IMR-90 (cell line): Measurements from ENCODE around the gene DOC2B. TPM values are rescaled to one million over a fixed set of nuclear protein-coding genes. Genes with fewer than 3 reads are reported as not detected.

Experiments used
- ATAC-seq: fragments of 200-7000 bp; cut with Tn5 transposase; 2 replicates; pipeline ENCODE4 v1.9.1; 2020; ENCODE audit warnings: low read depth, mild to moderate bottlenecking, moderate library complexity
- BruUV-seq: library from RNA; stranded (reverse); fragments of 400-500 nt; replicated peaks from 2 replicates; lab custom pipeline; 2021; lab: Mats Ljungman, UMichigan
- CTCF ChIA-PET: fragments of 300-600 bp; formaldehyde crosslinking; extraction: SDS; loops from one replicate; lab custom pipeline; 2021; ENCODE audit warnings: antibody characterized with exemption; lab: Yijun Ruan, JAX
- POLR2A ChIA-PET: fragments of 300-600 bp; sonication (Branson Sonifier 250); formaldehyde crosslinking; loops from one replicate; lab custom pipeline; 2022; ENCODE audit warnings: antibody characterized with exemption; ENCODE audit not compliant: unreplicated experiment; lab: Charles Lee
- DNase-seq: peaks from one replicate; pipeline ENCODE4 v3.0.0; 2013
- H2AFZ ChIP-seq: replicated peaks from 2 replicates; pipeline ENCODE3; 2013; ENCODE audit warnings: low read length, mild to moderate bottlenecking; ENCODE audit not compliant: poor library complexity
- H2AK5ac ChIP-seq: 2 replicates; pipeline ENCODE4 v1.6.1; 2013; ENCODE audit warnings: low read depth, low read length, inconsistent platforms
- H2AK9ac ChIP-seq: replicated peaks from 2 replicates; pipeline ENCODE3; 2013; ENCODE audit warnings: mild to moderate bottlenecking, low read depth, low read length, moderate library complexity; ENCODE audit not compliant: poor library complexity
- H2BK120ac ChIP-seq: 2 replicates; pipeline ENCODE4 v1.6.1; 2013; ENCODE audit warnings: low read depth, low read length, inconsistent platforms
- H2BK15ac ChIP-seq: 3 replicates; pipeline ENCODE4 v1.6.1; 2013; ENCODE audit warnings: low read depth, low read length, inconsistent platforms
- H2BK20ac ChIP-seq: 2 replicates; pipeline ENCODE4 v1.6.1; 2013; ENCODE audit warnings: low read depth, mild to moderate bottlenecking, inconsistent platforms, low read length, moderate library complexity
- H2BK5ac ChIP-seq: 2 replicates; pipeline ENCODE4 v1.6.1; 2013; ENCODE audit warnings: mild to moderate bottlenecking, low read depth, low read length, inconsistent platforms; ENCODE audit not compliant: poor library complexity, severe bottlenecking
- H3K14ac ChIP-seq: replicated peaks from 2 replicates; pipeline ENCODE4 v1.6.1; 2013; ENCODE audit warnings: low read depth, low read length, inconsistent platforms
- H3K18ac ChIP-seq: 2 replicates; pipeline ENCODE4 v1.6.1; 2013; ENCODE audit warnings: low read depth, low read length, control low read depth
- H3K23ac ChIP-seq: 2 replicates; pipeline ENCODE4 v1.6.1; 2013; ENCODE audit warnings: low read depth, low read length, inconsistent platforms
- H3K27ac ChIP-seq: 2 replicates; pipeline ENCODE4 v1.5.1; 2013; ENCODE audit warnings: mild to moderate bottlenecking, control low read depth, low read length; ENCODE audit not compliant: insufficient read depth
- H3K27me3 ChIP-seq: 2 replicates; pipeline ENCODE4 v1.6.1; 2013; ENCODE audit warnings: low read length; ENCODE audit not compliant: control insufficient read depth, insufficient read depth
- H3K36me3 ChIP-seq: 2 replicates; pipeline ENCODE4 v1.6.1; 2013; ENCODE audit warnings: low read length, mixed read lengths; ENCODE audit not compliant: control insufficient read depth, insufficient read depth
- H3K4ac ChIP-seq: 2 replicates; pipeline ENCODE4 v1.6.1; 2013; ENCODE audit warnings: low read depth, low read length, inconsistent platforms
- H3K4me1 ChIP-seq: 2 replicates; pipeline ENCODE4 v1.6.1; 2013; ENCODE audit warnings: low read length, mixed read lengths; ENCODE audit not compliant: control insufficient read depth, insufficient read depth
- H3K4me2 ChIP-seq: 2 replicates; pipeline ENCODE4 v1.6.1; 2013; ENCODE audit warnings: low read depth, mild to moderate bottlenecking, control low read depth, low read length, moderate library complexity
- H3K4me3 ChIP-seq: 2 replicates; pipeline ENCODE4 v1.5.1; 2013; ENCODE audit warnings: low read depth, mild to moderate bottlenecking, control low read depth, low read length, moderate library complexity; ENCODE audit not compliant: insufficient read depth
- H3K56ac ChIP-seq: 2 replicates; pipeline ENCODE4 v1.6.1; 2013; ENCODE audit warnings: low read length, inconsistent platforms; ENCODE audit not compliant: insufficient read depth; ENCODE audit errors: extremely low read depth
- H3K79me1 ChIP-seq, 2 experiments: 2 replicates each; pipeline ENCODE4 v1.6.1; 2013; ENCODE audit warnings: low read length in 2 of 2, inconsistent platforms in 1 of 2, low read depth in 1 of 2
- H3K9ac ChIP-seq: 2 replicates; pipeline ENCODE4 v1.6.1; 2013; ENCODE audit warnings: low read depth, low read length, control low read depth
- H3K9me1 ChIP-seq: 2 replicates; pipeline ENCODE4 v1.6.1; 2013; ENCODE audit warnings: low read length, inconsistent platforms; ENCODE audit not compliant: insufficient read depth
- H3K9me3 ChIP-seq: 2 replicates; pipeline ENCODE4 v1.6.1; 2013; ENCODE audit warnings: low read length; ENCODE audit not compliant: control insufficient read depth, insufficient read depth
- H4K20me1 ChIP-seq: 2 replicates; pipeline ENCODE4 v1.6.1; 2013; ENCODE audit warnings: low read length, inconsistent platforms; ENCODE audit not compliant: insufficient read depth
- H4K5ac ChIP-seq: 2 replicates; pipeline ENCODE4 v1.6.1; 2013; ENCODE audit warnings: mild to moderate bottlenecking, low read depth, low read length, control low read depth
- H4K8ac ChIP-seq, 2 experiments: 2 replicates each; pipeline ENCODE4 v1.6.1; 2013; ENCODE audit warnings: low read depth in 2 of 2, low read length in 2 of 2, control low read depth in 1 of 2, inconsistent platforms in 1 of 2
- H4K91ac ChIP-seq: 2 replicates; pipeline ENCODE4 v1.6.1; 2013; ENCODE audit warnings: low read depth, low read length, inconsistent platforms; ENCODE audit not compliant: insufficient read depth
- BHLHE40 ChIP-seq: fragments of 150-350 bp; IDR thresholded peaks from 2 replicates; pipeline ENCODE4 v1.6.1; 2016; ENCODE audit warnings: mild to moderate bottlenecking, low read depth, low read length
- CHD1 ChIP-seq: IDR thresholded peaks from 2 replicates; pipeline ENCODE4 v1.6.1; 2012; ENCODE audit warnings: low read depth, low read length, improper control_type of control experiment
- FOS ChIP-seq: fragments of 150-350 bp; IDR thresholded peaks from 2 replicates; pipeline ENCODE4 v1.6.1; 2016; ENCODE audit warnings: low read depth, low read length
- MAFK ChIP-seq: IDR thresholded peaks from 2 replicates; pipeline ENCODE4 v1.6.1; 2012; ENCODE audit warnings: low read depth, low read length, improper control_type of control experiment
- MAZ ChIP-seq: IDR thresholded peaks from 2 replicates; pipeline ENCODE4 v1.6.1; 2012; ENCODE audit warnings: low read depth, mild to moderate bottlenecking, low read length, improper control_type of control experiment, moderate library complexity, borderline replicate concordance
- MXI1 ChIP-seq: IDR thresholded peaks from 2 replicates; pipeline ENCODE4 v1.6.1; 2012; ENCODE audit warnings: low read depth, mild to moderate bottlenecking, low read length, moderate library complexity, borderline replicate concordance
- NFE2L2 ChIP-seq: fragments of 150-350 bp; IDR thresholded peaks from 2 replicates; pipeline ENCODE4 v1.6.1; 2016; ENCODE audit warnings: low read depth, mild to moderate bottlenecking, low read length
- POLR2A ChIP-seq: IDR thresholded peaks from 2 replicates; pipeline ENCODE4 v1.6.1; 2012; ENCODE audit warnings: mild to moderate bottlenecking, low read depth, low read length
- RAD21 ChIP-seq: IDR thresholded peaks from 2 replicates; pipeline ENCODE4 v1.6.1; 2012; ENCODE audit warnings: low read length, improper control_type of control experiment
- RFX5 ChIP-seq: IDR thresholded peaks from 2 replicates; pipeline ENCODE4 v1.8.0; 2012; ENCODE audit warnings: low read depth, mild to moderate bottlenecking, low read length, moderate library complexity
- WGBS, 2 experiments: methylation state at CpG; one replicate each; pipeline versions ENCODE4 v1.1.5 to v1.1.7; 2013; ENCODE audit warnings: missing lambda C conversion rate in 2 of 2; ENCODE audit not compliant: insufficient read length in 1 of 2; ENCODE audit errors: extremely low coverage in 2 of 2; 5-methylcytosine and 5-hydroxymethylcytosine counted together
- dilution Hi-C: fragments of 300-500 bp; cut with HindIII; formaldehyde crosslinking; loops from one replicate; pipeline ENCODE4 v1.14.3; 2018; ENCODE audit warnings: low sequenced_read_pairs; ENCODE audit not compliant: unreplicated experiment
- in situ Hi-C: fragments of 300-500 bp; cut with MboI; formaldehyde crosslinking; loops from 3 replicates; pipeline ENCODE4 v1.14.3; 2019; ENCODE audit warnings: low sequenced_read_pairs, inconsistent platforms, mixed read lengths
- intact Hi-C: fragments of 100-400 bp; cut with micrococcal nuclease; formaldehyde crosslinking; loops from 2 replicates; pipeline ENCODE4 v1.10.0; 2022
- polyA plus RNA-seq, 3 experiments: library from polyadenylated mRNA; depleted of rRNA; stranded (reverse); fragments of >200 nt; gene quantifications; 2 replicates each; pipeline ENCODE4 v1.2.3, GENCODE V29; 2012; ENCODE audit warnings: low replicate concordance in 1 of 3
- total RNA-seq: library from RNA; depleted of rRNA; stranded (reverse); fragments of >200 nt; gene quantifications from 2 replicates; pipeline ENCODE4 v1.2.3, GENCODE V29; 2012
- TF ChIP-seq, protein P1 (sequence below): conservative IDR thresholded peaks from 2 replicates; pipeline ENCODE4 v1.5.1; 2012; ENCODE audit warnings: mild to moderate bottlenecking, low read depth, low read length, improper control_type of control experiment

Gene DOC2B
- total and polyA plus RNA-seq, 2 of the 4 experiments (the other 2 are of a cell fraction), result not detected

DNA sequence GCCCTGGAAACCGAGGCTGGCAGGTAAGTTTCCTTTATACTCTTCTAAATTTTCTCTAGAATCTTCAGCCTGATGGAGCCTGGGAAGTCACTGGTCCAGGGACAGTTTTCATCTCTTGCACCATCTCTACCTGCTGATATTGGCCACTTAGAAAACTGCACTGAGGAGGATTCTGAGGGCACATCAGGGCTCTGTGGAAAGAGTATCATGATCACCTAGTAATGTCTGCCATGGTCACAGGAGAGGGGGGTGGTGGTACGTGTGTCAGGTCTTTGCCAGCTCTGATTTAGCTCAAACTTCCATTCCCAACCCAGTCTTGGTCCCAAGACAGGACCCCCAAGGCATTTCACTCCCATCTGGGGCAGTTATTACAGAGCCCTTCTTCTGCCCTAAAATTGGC, 35.2 kb upstream of the DOC2B start:
- Histone ChIP-seq H4K20me1 (no peaks in the 10 kb centered on the region), H3K14ac (no peak overlapping the region)

More for the DNA sequence above, 35.2 kb upstream of the DOC2B start:
- Histone ChIP-seq H3K9me3 (no peaks in the 10 kb centered on the region), H4K91ac (no peak overlapping the region), H3K27ac (no peak overlapping the region), H2BK20ac (no peak overlapping the region), H2AK9ac (no peak overlapping the region), H3K23ac (no peak overlapping the region), H3K79me1 (no peaks in the 10 kb centered on the region), H4K8ac (no peak overlapping the region), H2AFZ (no peak overlapping the region), H3K56ac (no peak overlapping the region), H4K5ac (no peak overlapping the region), H3K9ac (no peak overlapping the region), H3K27me3 (no peaks in the 10 kb centered on the region; the same call in 1 of the 2 replicates), H2AK5ac (no peak overlapping the region), H3K9me1 (no peaks in the 10 kb centered on the region), H3K4me1 (no peaks in the 10 kb centered on the region), H3K36me3 (no peaks in the 10 kb centered on the region), H2BK5ac (no peak overlapping the region), H3K4me3 (no peak overlapping the region), H3K4ac (no peak overlapping the region), H2BK15ac (no peak overlapping the region), H3K4me2 (no peak overlapping the region), H2BK120ac (no peak overlapping the region), H3K18ac (no peak overlapping the region)
- ChIA-PET CTCF (no interaction called here), POLR2A (no interaction called here)
- dilution Hi-C loops (no loop called here), in situ Hi-C loops (no loop called here), intact Hi-C loops (no loop called here)
- BruUV-seq, result no TSS peak
- ATAC-seq (no peak), DNase-seq (no peak)
- TF ChIP-seq MAZ (no peak), POLR2A (no peak), RFX5 (no peak), NFE2L2 (no peak), MAFK (no peak), CHD1 (no peak), RAD21 (no peak), FOS (no peak), BHLHE40 (no peak), MXI1 (no peak)
- TF ChIP-seq, protein P1, sequence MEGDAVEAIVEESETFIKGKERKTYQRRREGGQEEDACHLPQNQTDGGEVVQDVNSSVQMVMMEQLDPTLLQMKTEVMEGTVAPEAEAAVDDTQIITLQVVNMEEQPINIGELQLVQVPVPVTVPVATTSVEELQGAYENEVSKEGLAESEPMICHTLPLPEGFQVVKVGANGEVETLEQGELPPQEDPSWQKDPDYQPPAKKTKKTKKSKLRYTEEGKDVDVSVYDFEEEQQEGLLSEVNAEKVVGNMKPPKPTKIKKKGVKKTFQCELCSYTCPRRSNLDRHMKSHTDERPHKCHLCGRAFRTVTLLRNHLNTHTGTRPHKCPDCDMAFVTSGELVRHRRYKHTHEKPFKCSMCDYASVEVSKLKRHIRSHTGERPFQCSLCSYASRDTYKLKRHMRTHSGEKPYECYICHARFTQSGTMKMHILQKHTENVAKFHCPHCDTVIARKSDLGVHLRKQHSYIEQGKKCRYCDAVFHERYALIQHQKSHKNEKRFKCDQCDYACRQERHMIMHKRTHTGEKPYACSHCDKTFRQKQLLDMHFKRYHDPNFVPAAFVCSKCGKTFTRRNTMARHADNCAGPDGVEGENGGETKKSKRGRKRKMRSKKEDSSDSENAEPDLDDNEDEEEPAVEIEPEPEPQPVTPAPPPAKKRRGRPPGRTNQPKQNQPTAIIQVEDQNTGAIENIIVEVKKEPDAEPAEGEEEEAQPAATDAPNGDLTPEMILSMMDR, result no peak
- no CpG with 5 or more reads among the region's 2 CpGs for WGBS, 2 experiments
